Measurements from ENCODE around the gene PTGR3. TPM values are rescaled to one million over a fixed set of nuclear protein-coding genes. Genes with fewer than 3 reads are reported as not detected.

PTGR3 gene
- total and polyA plus RNA-seq, 5 donors, result 23.4 to 42.9 (median 30.4) TPM

DNA sequence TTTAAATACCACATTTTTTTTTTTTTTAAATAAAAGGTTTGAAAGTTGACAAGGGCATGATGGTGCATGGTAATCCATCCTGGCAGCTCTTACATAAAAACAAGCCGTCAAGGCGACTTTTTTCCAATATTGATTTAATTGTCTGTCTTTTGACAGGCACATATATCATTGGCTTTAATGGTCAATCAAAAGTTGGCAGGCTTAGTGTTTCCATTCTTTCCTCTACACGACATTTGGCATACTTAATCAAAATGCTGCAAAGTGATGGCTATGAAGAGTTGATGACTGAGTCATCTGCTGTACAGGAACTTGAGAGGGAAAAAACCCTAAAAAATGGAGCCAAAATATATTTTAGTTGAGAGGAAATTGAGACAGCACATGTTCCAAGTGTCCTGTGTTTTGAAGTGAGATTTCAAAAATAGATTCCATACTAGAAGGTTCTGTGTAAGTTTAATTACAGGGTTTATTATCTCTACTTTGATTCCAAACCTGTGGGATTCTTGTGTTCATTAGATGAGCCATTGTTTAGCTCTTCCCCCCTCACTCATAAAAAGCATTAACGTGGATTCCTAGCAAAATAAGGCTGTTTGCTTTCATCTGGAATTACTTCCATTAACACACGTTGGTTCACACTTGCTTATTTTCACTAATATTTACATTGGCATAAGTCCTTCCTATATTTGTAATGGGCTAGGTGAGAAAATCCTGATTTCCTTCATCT, 4.8 kb upstream of the PTGR3 start:
- Histone ChIP-seq H3K4me1 (ENCODE audit: control insufficient read depth, insufficient read depth, low read length) (no peaks in the 10 kb centered on the region), H3K27me3 (ENCODE audit: control insufficient read depth, insufficient read depth) (no peaks in the 10 kb centered on the region), H3K27ac (ENCODE audit: low read length) (no peak overlapping the region), H3K4me3 (ENCODE audit: low read length) (no peak overlapping the region), H3K9me3 (ENCODE audit: control insufficient read depth, low read length) (no peaks in the 10 kb centered on the region)
- no peak for ATAC-seq
- no peak for DNase-seq
- intact Hi-C loops (cut with DNase I), result no loop called here
- 41% methylated on average over 5 of the region's 5 CpGs for WGBS

DNA sequence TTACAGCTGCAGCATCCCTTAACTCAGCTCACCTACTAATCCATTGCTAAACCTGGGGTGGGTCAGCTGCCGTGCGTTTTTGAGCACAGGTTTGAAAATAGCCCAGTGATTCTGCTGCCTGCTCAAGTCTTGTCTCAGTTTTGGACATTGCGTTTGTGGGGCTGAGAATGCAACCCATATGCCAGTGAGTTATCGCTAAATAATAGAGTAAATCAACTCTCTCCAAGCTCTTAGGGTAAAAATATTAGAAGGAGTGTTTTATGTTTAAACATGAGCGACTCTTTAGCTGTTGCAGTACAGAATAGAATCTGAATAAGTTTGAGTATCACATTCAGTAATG, 3.8 kb upstream of the PTGR3 start:
- Histone ChIP-seq H3K4me3 (ENCODE audit: low read length) (peak overlapping the region; percentile 100), H3K27ac (ENCODE audit: low read length) (peak overlapping the region; percentile 68), H3K4me1 (ENCODE audit: control insufficient read depth, insufficient read depth, low read length) (no peaks in the 10 kb centered on the region), H3K9me3 (ENCODE audit: control insufficient read depth, low read length) (no peaks in the 10 kb centered on the region), H3K27me3 (ENCODE audit: control insufficient read depth, insufficient read depth) (no peaks in the 10 kb centered on the region)
- ATAC-seq (no peak), DNase-seq (no peak)
- WGBS, result 37% methylated on average over 5 of the region's 5 CpGs
- intact Hi-C loops (cut with DNase I), result no loop called here

DNA sequence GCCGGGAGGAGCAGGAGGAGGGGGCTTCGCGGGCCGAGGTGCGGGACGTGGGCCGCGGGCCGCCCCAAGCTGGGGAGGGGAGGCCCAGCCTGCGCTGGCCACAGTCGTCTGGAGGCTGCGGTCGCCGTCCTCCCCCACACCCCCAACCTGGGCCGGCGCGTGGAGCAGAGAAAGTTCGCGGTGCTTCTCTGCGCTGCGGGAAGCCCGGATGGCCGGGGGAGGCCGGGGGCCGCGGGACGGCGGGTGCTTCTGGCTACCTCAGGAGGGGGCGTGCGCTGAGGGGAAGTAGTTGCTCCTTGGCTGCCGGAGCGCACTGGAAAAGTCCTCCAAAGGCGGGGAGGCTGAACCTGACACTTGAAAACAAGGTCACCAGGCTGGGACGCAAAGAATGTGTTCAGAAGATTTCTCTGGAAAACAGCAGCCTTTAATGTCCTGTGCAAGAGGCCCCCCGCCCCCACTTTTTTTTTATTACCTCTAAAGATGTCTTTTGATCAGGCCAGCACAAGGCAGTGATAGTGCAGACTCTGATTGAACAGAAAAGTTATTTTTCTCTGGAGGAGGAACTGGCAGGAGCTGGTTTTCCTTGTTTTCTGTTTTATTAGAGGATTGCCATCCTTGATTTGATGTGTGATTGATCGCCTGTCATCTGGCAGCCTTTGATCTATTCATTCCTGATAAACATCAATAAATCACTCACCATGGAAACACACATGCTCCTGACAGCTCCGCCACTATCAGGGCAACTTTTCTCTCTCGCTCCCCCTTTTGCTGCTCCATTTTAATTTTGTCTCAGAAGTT, 3.2 kb upstream of the PTGR3 start:
- no peak for ATAC-seq
- 3% methylated on average over 38 of the region's 38 CpGs for WGBS

DNA sequence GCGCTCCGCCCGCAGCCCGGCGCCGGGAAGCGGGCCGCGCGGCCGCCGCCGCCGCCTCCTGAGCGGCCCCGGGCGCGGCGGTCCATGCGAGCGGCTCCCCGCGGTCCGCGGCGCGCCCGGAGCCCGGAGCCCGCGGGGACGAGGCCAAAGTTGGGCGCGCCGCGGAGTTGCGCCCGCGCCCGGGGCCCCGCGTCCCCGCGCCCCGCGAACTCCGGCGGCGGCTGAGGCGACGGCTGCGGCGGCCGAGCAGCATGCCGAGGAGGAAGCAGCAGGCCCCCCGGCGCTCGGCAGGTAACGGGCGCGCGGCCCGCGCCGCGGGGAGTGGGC, 2.6 kb upstream of the PTGR3 start:
- H3K27me3 ChIP-seq (ENCODE audit: control insufficient read depth, insufficient read depth), result no peaks in the 10 kb centered on the region
- H3K9me3 ChIP-seq (ENCODE audit: control insufficient read depth, low read length), result no peaks in the 10 kb centered on the region
- H3K27ac ChIP-seq (ENCODE audit: low read length), result peak overlapping the region; percentile 68
- intact Hi-C loops (cut with DNase I), result no loop called here
- DNase-seq, result peak in 1 of 3 donors; percentile 59
- no peaks in the 10 kb centered on the region for H3K4me1 ChIP-seq (ENCODE audit: control insufficient read depth, insufficient read depth, low read length)
- H3K4me3 ChIP-seq (ENCODE audit: low read length), result peak overlapping the region; percentile 100
- no peak for ATAC-seq
- under 1% methylated on average over 66 of the region's 66 CpGs for WGBS

More for the DNA sequence above, 3.2 kb upstream of the PTGR3 start:
- no peaks in the 10 kb centered on the region for H3K27me3 ChIP-seq (ENCODE audit: control insufficient read depth, insufficient read depth)
- H3K9me3 ChIP-seq (ENCODE audit: control insufficient read depth, low read length), result no peaks in the 10 kb centered on the region
- peak; percentile 56 to 80 (median 75) for DNase-seq
- H3K27ac ChIP-seq (ENCODE audit: low read length), result peak overlapping the region; percentile 68
- peak overlapping the region; percentile 100 for H3K4me3 ChIP-seq (ENCODE audit: low read length)
- intact Hi-C loops (cut with DNase I), result no loop called here
- H3K4me1 ChIP-seq (ENCODE audit: control insufficient read depth, insufficient read depth, low read length), result no peaks in the 10 kb centered on the region

DNA sequence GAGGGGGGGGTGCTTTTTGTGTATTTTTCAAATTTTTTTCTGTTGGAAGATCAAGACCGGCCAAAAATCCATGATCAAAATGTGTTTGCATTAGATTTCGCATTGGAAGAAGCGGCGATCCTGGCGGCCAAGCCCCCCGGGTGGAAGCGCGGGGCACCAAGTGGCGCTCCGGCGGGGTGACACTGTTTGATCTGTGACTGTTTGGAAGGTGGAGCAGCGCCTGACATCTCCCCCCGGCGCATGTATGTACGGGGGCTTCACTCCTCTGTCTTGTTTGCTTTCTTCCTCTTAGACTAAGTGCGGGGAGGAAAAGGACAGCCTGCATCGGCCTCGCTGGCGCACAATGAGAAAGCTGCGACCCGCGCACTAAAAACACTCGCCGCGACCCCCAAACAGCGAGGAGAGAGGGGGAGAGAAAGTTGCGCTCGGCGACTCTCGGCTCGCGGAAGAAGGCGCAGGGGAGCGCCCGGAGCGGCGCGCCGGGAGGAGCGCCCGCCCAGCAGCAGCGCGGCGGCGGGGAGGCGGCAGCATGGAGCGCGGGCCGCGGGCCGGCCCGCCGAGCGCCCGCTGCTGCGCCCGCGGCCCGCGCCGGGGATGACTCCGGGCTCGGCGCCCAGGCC, 2.2 kb upstream of the PTGR3 start:
- Histone ChIP-seq H3K4me1 (ENCODE audit: control insufficient read depth, insufficient read depth, low read length) (no peaks in the 10 kb centered on the region), H3K4me3 (ENCODE audit: low read length) (peak overlapping the region; percentile 100), H3K9me3 (ENCODE audit: control insufficient read depth, low read length) (no peaks in the 10 kb centered on the region), H3K27ac (ENCODE audit: low read length) (peak overlapping the region; percentile 87), H3K27me3 (ENCODE audit: control insufficient read depth, insufficient read depth) (no peaks in the 10 kb centered on the region)
- no peak for ATAC-seq
- under 1% methylated on average over 64 of the region's 64 CpGs for WGBS
- intact Hi-C loops (cut with DNase I), result no loop called here
- DNase-seq, result peak in 1 of 3 donors; percentile 67

DNA sequence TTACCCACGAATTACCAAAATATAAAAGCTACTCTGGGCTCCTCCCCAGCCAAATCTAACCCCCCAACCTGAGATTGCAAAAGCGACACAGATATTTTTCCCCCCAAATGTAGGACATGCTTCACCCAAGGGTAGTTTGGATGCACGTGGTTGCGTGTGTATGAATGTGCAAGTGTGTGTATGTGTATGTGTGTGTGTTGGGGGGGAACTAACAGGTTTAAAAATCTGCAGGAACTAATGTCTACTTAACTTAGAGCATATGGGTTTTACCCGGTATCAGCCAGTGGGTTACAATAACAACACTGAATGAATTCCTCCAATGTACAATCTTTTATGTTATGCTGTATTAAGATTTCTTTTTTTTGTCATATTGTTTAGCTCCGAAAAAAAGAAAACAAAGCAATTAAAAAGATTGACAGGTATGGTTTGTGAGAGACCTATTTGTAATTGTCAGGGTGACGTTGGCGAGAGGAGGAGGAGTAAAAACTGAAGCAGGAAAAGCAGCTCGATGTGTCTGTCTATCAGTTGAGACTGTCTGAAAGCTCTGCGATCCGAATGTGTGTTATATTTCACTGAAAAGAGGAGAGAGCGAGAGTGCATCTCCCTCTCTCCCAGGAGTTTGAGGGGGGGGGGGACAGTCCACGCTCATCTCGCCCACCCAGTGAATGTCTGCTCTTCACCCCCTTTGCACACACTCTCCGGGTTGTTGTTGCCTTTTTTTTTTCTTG, 1.5 kb upstream of the PTGR3 start, which contains the start of gene TSHZ1:
TSHZ1 (plus strand) TSS at position 524 of the 728 bp plus-strand sequence. CDS start 1,080 bp downstream, outside the sequence.
- Histone ChIP-seq H3K4me1 (ENCODE audit: control insufficient read depth, insufficient read depth, low read length) (no peaks in the 10 kb centered on the region), H3K4me3 (ENCODE audit: low read length) (peak within 1 kb of the TSS; percentile 100), H3K27ac (ENCODE audit: low read length) (peak within 1 kb of the TSS; percentile 98), H3K9me3 (ENCODE audit: control insufficient read depth, low read length) (no peaks in the 10 kb centered on the region), H3K27me3 (ENCODE audit: control insufficient read depth, insufficient read depth) (no peaks in the 10 kb centered on the region)
- DNase-seq (no peak), ATAC-seq (peak; percentile 58 to 69)
- 2% methylated on average over 15 of the region's 15 CpGs for WGBS
- intact Hi-C loops (cut with DNase I), result no loop called here

DNA sequence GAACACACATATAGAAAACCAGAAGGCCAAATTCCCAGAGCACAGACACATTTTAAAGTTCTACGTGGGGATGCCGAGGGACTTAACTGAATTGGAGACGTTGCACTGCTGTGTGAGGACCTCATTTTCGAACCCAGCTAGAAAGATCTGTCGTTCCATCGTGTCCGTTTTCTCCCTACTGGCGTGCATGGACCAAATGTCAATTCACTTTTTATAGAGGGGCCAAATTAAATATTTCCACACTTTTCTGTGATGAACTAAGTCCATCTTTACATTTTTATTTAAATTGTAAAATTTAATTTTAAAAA, 966 bp upstream of the PTGR3 start:
- DNase-seq, result no peak
- H3K27me3 ChIP-seq (ENCODE audit: control insufficient read depth, insufficient read depth), result no peaks in the 10 kb centered on the region
- intact Hi-C loops (cut with DNase I), result no loop called here
- H3K4me1 ChIP-seq (ENCODE audit: control insufficient read depth, insufficient read depth, low read length), result no peaks in the 10 kb centered on the region
- H3K9me3 ChIP-seq (ENCODE audit: control insufficient read depth, low read length), result no peaks in the 10 kb centered on the region
- peak overlapping the region; percentile 98 for H3K27ac ChIP-seq (ENCODE audit: low read length)
- no peak for ATAC-seq
- WGBS, result under 1% methylated on average over 8 of the region's 8 CpGs
- peak overlapping the region; percentile 100 for H3K4me3 ChIP-seq (ENCODE audit: low read length)

DNA sequence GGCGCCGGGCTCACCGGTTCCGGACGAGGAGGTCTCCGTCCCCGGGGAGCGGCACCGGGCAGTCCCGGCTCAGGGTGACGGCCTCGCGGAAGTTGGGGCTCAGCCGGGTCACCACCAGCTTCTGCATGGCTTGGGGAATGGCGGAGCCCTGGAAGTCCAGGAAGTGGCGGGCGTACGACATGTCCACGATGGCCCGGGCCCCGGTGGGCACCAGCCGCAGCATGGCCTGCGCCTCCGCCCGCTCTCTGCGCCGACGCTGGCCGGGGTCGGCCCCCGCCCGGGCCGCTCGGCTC, 157 bp downstream of the PTGR3 start:
- Histone ChIP-seq H3K4me3 (ENCODE audit: low read length) (peak overlapping the region; percentile 100), H3K27ac (ENCODE audit: low read length) (peak overlapping the region; percentile 98), H3K4me1 (ENCODE audit: control insufficient read depth, insufficient read depth, low read length) (no peaks in the 10 kb centered on the region), H3K27me3 (ENCODE audit: control insufficient read depth, insufficient read depth) (no peaks in the 10 kb centered on the region), H3K9me3 (ENCODE audit: control insufficient read depth, low read length) (no peaks in the 10 kb centered on the region)
- intact Hi-C loops (cut with DNase I), result no loop called here
- ATAC-seq (no peak), DNase-seq (no peak)
- 0% methylated on average over 33 of the region's 34 CpGs for WGBS

DNA sequence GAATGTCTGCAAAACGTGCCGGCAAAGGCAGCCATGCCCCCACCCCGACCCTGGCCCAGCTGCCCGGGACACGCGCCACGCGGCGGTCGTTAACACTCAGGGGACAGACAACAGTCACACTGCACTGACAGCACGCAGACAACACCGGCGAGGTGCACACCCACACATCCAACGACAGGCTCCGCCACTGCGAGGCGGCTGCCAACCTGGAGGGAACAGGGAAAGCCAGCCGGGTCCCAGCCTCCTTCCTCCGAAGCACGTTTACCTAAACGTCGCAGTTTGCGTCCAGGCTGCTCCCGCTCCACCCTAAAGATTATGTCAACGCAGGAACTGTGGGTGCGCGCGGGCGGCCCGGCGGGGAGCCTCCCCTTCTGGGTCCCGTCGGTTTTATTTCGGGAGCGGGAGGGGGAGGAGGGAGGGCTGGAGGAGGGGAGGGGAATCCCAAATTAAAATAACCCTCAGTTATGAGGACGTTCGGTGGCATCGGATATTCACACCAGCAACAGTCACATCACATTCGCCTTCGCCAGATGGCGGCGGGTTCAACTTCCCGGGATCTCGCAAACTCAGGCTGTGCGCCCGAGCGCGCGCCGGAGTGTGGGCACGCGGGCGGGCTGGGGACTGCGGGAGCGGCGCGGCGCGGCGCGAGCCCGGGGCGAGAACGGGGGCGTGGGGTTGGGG, 644 bp downstream of the PTGR3 start:
- under 1% methylated on average over 65 of the region's 65 CpGs for WGBS
- intact Hi-C loops (cut with DNase I), result no loop called here
- peak; percentile 12 to 18 for ATAC-seq
- H3K4me3 ChIP-seq (ENCODE audit: low read length), result peak overlapping the region; percentile 100
- peak; percentile 55 to 85 (median 83) for DNase-seq
- H3K27ac ChIP-seq (ENCODE audit: low read length), result peak overlapping the region; percentile 98
- H3K4me1 ChIP-seq (ENCODE audit: control insufficient read depth, insufficient read depth, low read length), result no peaks in the 10 kb centered on the region
- no peaks in the 10 kb centered on the region for H3K27me3 ChIP-seq (ENCODE audit: control insufficient read depth, insufficient read depth)
- H3K9me3 ChIP-seq (ENCODE audit: control insufficient read depth, low read length), result no peaks in the 10 kb centered on the region

DNA sequence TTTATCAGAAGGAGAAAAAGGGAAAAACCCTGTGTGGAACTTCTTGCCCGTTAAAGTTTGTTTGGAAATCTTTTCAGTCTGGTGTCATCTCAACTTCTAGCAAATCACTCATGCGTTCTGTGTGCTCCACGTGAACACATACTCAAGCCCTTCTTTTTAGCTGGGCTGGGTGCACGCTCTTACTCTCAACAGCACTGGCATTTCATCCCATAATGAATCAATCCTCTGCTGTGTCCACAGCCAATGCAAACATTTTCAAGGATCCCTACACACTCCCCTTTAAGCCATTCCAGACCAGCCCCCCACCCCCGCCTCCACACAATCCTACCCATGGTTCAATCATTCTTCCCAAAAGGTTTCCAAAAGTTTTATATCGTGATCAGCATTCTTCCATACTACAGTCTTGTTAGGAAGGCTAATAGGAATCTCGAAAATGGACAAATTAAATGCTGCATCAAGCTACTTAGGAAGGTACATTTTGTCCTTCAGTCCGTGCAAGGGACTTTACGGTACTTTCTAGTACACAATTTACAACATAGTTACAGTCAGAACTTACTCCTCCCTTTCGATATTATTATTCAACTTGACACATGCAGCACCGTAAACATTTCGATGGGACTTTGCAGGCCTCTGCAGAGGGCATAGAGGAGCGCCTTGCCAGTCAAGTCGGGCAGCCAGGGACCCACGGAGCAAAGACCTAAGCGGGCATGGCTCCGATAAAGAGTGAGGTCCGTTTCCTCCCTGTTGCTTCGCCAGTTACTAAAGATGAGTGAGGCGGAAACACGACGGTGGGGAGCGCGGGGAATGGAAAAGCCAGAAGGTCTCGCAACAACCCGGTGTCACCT, 1.4 kb downstream of the PTGR3 start:
- no peaks in the 10 kb centered on the region for H3K4me1 ChIP-seq (ENCODE audit: control insufficient read depth, insufficient read depth, low read length)
- intact Hi-C loops (cut with DNase I), result no loop called here
- H3K27me3 ChIP-seq (ENCODE audit: control insufficient read depth, insufficient read depth), result no peaks in the 10 kb centered on the region
- DNase-seq, result no peak
- no peaks in the 10 kb centered on the region for H3K9me3 ChIP-seq (ENCODE audit: control insufficient read depth, low read length)
- WGBS, result 5% methylated on average over 26 of the region's 26 CpGs
- H3K27ac ChIP-seq (ENCODE audit: low read length), result peak overlapping the region; percentile 98
- H3K4me3 ChIP-seq (ENCODE audit: low read length), result peak overlapping the region; percentile 100
- ATAC-seq, result no peak
